ENCODE results near the gene HS6ST3. TPM values are rescaled to one million over a fixed set of nuclear protein-coding genes. Genes with fewer than 3 reads are reported as not detected.

Gene HS6ST3
- total and polyA plus RNA-seq, 2 experiments from 2014 or later = 0.11 TPM; not detected in 1

- H4K20me1 ChIP-seq (ENCODE audit: insufficient read depth) = no peaks in the 10 kb centered on the region
- whole genome bisulfite sequencing, 2 experiments (ENCODE audit: low coverage in 1 of 2, low lambda C conversion rate in 2 of 2, missing lambda C conversion rate in 2 of 2) = 50 to 60% methylated on average over 4 of the region's 4 CpGs
- H3K36me3 ChIP-seq (ENCODE audit: low read depth) = no peaks in the 10 kb centered on the region
- no peak overlapping the region for H3K4me2 ChIP-seq (ENCODE audit: unreplicated experiment)
- no peaks in the 10 kb centered on the region for H3K4me1 ChIP-seq (ENCODE audit: insufficient read depth)
- in situ Hi-C loops (cut with MboI) = no loop called here
- no peak overlapping the region for H3K27ac ChIP-seq
- H3K9me3 ChIP-seq (ENCODE audit: low read depth) = no peaks in the 10 kb centered on the region
- no peak overlapping the region for H3K9ac ChIP-seq
- no peak overlapping the region for H2AFZ ChIP-seq
- no peak for TF ChIP-seq EZH2phosphoT487 (IDR thresholded peaks at IDR 0.05; ENCODE audit: insufficient read depth, low read depth)
- no peak for TF ChIP-seq EZH2 (IDR thresholded peaks at IDR 0.05; ENCODE audit: insufficient read depth, poor library complexity, severe bottlenecking)
- no peaks in the 10 kb centered on the region for H3K79me2 ChIP-seq (ENCODE audit: insufficient read depth)
- H3K9me2 ChIP-seq (ENCODE audit: insufficient read depth) = no peaks in the 10 kb centered on the region
- H3F3A ChIP-seq (ENCODE audit: insufficient read depth) = no peaks in the 10 kb centered on the region
- H3K27me3 ChIP-seq (replicated peaks; ENCODE audit: insufficient read depth) = no peaks in the 10 kb centered on the region
- no peak overlapping the region for H3K4me3 ChIP-seq
- DNase-seq = no peak
These were observed 720.2 kb downstream of the HS6ST3 start for GRCh38 chr13:96810104-96810503.

- Histone ChIP-seq H3K9ac (no peak overlapping the region), H3K79me2 (ENCODE audit: insufficient read depth) (no peaks in the 10 kb centered on the region), H3K9me2 (ENCODE audit: insufficient read depth) (no peaks in the 10 kb centered on the region), H3K27me3 (replicated peaks; ENCODE audit: insufficient read depth) (no peaks in the 10 kb centered on the region), H3K27ac (no peak overlapping the region), H3K4me1 (ENCODE audit: insufficient read depth) (no peaks in the 10 kb centered on the region), H3K4me2 (ENCODE audit: unreplicated experiment) (no peak overlapping the region), H3K4me3 (no peak overlapping the region), H4K20me1 (ENCODE audit: insufficient read depth) (no peaks in the 10 kb centered on the region), H2AFZ (no peak overlapping the region), H3K9me3 (ENCODE audit: low read depth) (no peaks in the 10 kb centered on the region), H3F3A (ENCODE audit: insufficient read depth) (no peaks in the 10 kb centered on the region), H3K36me3 (ENCODE audit: low read depth) (no peaks in the 10 kb centered on the region)
- 66 to 71% methylated on average over 5 of the region's 5 CpGs for WGBS, 2 experiments (ENCODE audit: low coverage in 1 of 2, low lambda C conversion rate in 2 of 2, missing lambda C conversion rate in 2 of 2)
- in situ Hi-C loops (cut with MboI) = no loop called here
- no peak for TF ChIP-seq EZH2phosphoT487 (IDR thresholded peaks at IDR 0.05; ENCODE audit: insufficient read depth, low read depth)
- no peak for TF ChIP-seq EZH2 (IDR thresholded peaks at IDR 0.05; ENCODE audit: insufficient read depth, poor library complexity, severe bottlenecking)
- DNase-seq = no peak
These were observed 721.1 kb downstream of the HS6ST3 start for GRCh38 chr13:96811049-96811448.

GRCh38 chr13:96816261-96816660 lies 726.4 kb downstream of the HS6ST3 start:
- H3K9me2 ChIP-seq (ENCODE audit: insufficient read depth) = no peaks in the 10 kb centered on the region
- no peak overlapping the region for H3K4me3 ChIP-seq
- in situ Hi-C loops (cut with MboI) = no loop called here
- 1 to 2% methylated on average over 4 of the region's 4 CpGs for WGBS, 2 experiments (ENCODE audit: low coverage in 1 of 2, low lambda C conversion rate in 2 of 2, missing lambda C conversion rate in 2 of 2)
- no peak overlapping the region for H2AFZ ChIP-seq
- H4K20me1 ChIP-seq (ENCODE audit: insufficient read depth) = no peaks in the 10 kb centered on the region
- H3K4me2 ChIP-seq (ENCODE audit: unreplicated experiment) = no peak overlapping the region
- H3K27ac ChIP-seq = no peak overlapping the region
- H3K4me1 ChIP-seq (ENCODE audit: insufficient read depth) = no peaks in the 10 kb centered on the region
- peak; percentile 59 for DNase-seq
- H3F3A ChIP-seq (ENCODE audit: insufficient read depth) = peaks cover 8% of the 10 kb centered on the region; the same call in 1 of the 2 replicates
- H3K36me3 ChIP-seq (ENCODE audit: low read depth) = no peaks in the 10 kb centered on the region
- no peak for TF ChIP-seq EZH2 (IDR thresholded peaks at IDR 0.05; ENCODE audit: insufficient read depth, poor library complexity, severe bottlenecking)
- no peak for TF ChIP-seq EZH2phosphoT487 (IDR thresholded peaks at IDR 0.05; ENCODE audit: insufficient read depth, low read depth)
- H3K79me2 ChIP-seq (ENCODE audit: insufficient read depth) = no peaks in the 10 kb centered on the region
- no peaks in the 10 kb centered on the region for H3K9me3 ChIP-seq (ENCODE audit: low read depth)
- no peaks in the 10 kb centered on the region for H3K27me3 ChIP-seq (replicated peaks; ENCODE audit: insufficient read depth)
- no peak overlapping the region for H3K9ac ChIP-seq

- H4K20me1 ChIP-seq (ENCODE audit: insufficient read depth) = no peaks in the 10 kb centered on the region
- H3K4me2 ChIP-seq (ENCODE audit: unreplicated experiment) = no peak overlapping the region
- H3K4me1 ChIP-seq (ENCODE audit: insufficient read depth) = peaks cover 6% of the 10 kb centered on the region
- H3K9ac ChIP-seq = no peak overlapping the region
- no peaks in the 10 kb centered on the region for H3K9me2 ChIP-seq (ENCODE audit: insufficient read depth)
- H3K36me3 ChIP-seq (ENCODE audit: low read depth) = no peaks in the 10 kb centered on the region
- H2AFZ ChIP-seq = no peak overlapping the region
- no peaks in the 10 kb centered on the region for H3K27me3 ChIP-seq (replicated peaks; ENCODE audit: insufficient read depth)
- no peaks in the 10 kb centered on the region for H3K79me2 ChIP-seq (ENCODE audit: insufficient read depth)
- DNase-seq = no peak
- in situ Hi-C loops (cut with MboI) = no loop called here
- H3K4me3 ChIP-seq = no peak overlapping the region
- peaks cover 14% of the 10 kb centered on the region for H3F3A ChIP-seq (ENCODE audit: insufficient read depth)
- H3K27ac ChIP-seq = no peak overlapping the region
- no peak for TF ChIP-seq EZH2 (IDR thresholded peaks at IDR 0.05; ENCODE audit: insufficient read depth, poor library complexity, severe bottlenecking)
- no peak for TF ChIP-seq EZH2phosphoT487 (IDR thresholded peaks at IDR 0.05; ENCODE audit: insufficient read depth, low read depth)
- H3K9me3 ChIP-seq (ENCODE audit: low read depth) = no peaks in the 10 kb centered on the region
- 78 to 84% methylated on average over 9 of the region's 9 CpGs for WGBS, 2 experiments (ENCODE audit: low coverage in 1 of 2, low lambda C conversion rate in 2 of 2, missing lambda C conversion rate in 2 of 2)
These were observed 727.0 kb downstream of the HS6ST3 start for GRCh38 chr13:96816874-96817273.

All from GM23248 (cell line).